HFF-Myc (cell line): ENCODE measurements around the gene AUH.

ENCODE experiments used
- DNase-seq: peaks from one replicate; pipeline ENCODE4 v3.0.0-alpha.2; 2011; ENCODE audit warnings: low read depth; ENCODE audit errors: extremely low read depth
- H3K4me3 ChIP-seq: replicated peaks from 2 replicates; pipeline ENCODE4 v1.5.1; 2011; ENCODE audit warnings: low read depth, mild to moderate bottlenecking, control low read depth, low read length
- TF ChIP-seq, protein P1 (sequence below): IDR thresholded peaks from 2 replicates; pipeline ENCODE4 v1.5.1; 2012; ENCODE audit warnings: mild to moderate bottlenecking, low read depth, low read length, control low read depth; ENCODE audit errors: missing control alignments

Gene AUH, protein sequence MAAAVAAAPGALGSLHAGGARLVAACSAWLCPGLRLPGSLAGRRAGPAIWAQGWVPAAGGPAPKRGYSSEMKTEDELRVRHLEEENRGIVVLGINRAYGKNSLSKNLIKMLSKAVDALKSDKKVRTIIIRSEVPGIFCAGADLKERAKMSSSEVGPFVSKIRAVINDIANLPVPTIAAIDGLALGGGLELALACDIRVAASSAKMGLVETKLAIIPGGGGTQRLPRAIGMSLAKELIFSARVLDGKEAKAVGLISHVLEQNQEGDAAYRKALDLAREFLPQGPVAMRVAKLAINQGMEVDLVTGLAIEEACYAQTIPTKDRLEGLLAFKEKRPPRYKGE

GRCh38 chr9:91361291-91362050 is at the start of gene AUH:
AUH (minus strand) TSS chr9:91361918; CDS start chr9:91361889, 29 bp downstream.
- peak within 1 kb of the TSS; percentile 84 for H3K4me3 ChIP-seq
- no peak for DNase-seq
- TF ChIP-seq, protein P1, sequence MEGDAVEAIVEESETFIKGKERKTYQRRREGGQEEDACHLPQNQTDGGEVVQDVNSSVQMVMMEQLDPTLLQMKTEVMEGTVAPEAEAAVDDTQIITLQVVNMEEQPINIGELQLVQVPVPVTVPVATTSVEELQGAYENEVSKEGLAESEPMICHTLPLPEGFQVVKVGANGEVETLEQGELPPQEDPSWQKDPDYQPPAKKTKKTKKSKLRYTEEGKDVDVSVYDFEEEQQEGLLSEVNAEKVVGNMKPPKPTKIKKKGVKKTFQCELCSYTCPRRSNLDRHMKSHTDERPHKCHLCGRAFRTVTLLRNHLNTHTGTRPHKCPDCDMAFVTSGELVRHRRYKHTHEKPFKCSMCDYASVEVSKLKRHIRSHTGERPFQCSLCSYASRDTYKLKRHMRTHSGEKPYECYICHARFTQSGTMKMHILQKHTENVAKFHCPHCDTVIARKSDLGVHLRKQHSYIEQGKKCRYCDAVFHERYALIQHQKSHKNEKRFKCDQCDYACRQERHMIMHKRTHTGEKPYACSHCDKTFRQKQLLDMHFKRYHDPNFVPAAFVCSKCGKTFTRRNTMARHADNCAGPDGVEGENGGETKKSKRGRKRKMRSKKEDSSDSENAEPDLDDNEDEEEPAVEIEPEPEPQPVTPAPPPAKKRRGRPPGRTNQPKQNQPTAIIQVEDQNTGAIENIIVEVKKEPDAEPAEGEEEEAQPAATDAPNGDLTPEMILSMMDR: no peak

DNA sequence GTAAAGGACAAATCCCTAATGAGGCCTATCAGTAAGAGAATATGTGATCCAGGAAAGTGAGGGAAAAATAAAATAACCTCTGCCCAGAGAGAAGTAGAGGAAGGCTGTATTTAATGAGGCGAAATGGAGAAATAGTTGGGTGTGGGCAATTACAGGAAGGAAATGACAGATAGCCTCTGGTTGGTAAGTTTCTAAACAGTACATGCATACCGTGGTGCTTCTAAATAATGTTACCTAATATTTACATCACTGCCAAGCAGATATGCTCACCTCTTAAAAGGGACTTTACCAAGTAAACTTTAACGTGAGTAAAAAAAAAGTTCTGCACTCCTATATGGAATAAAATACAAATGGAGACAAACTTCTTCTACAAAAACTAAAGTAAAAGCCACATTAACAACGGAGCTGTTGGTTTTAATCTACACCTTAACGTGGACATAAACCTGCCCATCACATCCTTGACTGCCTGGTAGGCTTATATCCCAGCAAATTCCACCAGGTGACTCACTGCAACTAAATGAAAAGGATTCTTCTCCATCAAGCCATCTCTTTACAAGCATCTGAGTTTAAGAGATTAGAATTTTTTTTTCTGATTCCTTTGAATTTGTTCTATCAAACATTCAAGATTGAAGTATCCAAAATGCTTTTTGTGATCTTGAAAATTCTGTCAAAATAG is 49.5 kb upstream of the AUH start:
- DNase-seq: no peak
- H3K4me3 ChIP-seq: no peak overlapping the region
- TF ChIP-seq, protein P1: no peak

DNA sequence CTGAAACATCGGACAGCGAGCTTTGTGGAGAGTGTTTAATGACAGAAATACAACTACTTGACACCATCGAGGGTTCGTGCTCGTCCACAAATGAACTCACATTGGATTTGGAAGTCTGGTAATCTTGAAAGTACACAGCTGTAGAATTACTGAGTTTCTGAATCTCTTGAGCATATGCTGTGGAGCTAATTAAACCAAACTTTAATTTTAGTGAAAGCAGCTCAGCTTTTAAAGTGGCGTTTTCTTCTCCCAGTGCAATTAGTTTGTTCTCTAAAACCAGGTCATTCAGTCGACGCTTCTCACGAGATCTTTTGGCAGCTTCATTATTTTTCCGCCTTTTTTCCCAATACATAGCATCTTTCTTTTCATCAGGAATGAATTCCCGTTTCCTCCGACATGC is 48.4 kb upstream of the AUH start:
- no peak overlapping the region for H3K4me3 ChIP-seq
- TF ChIP-seq, protein P1: no peak
- DNase-seq: no peak

- TF ChIP-seq, protein P1: no peak
- DNase-seq: no peak
- H3K4me3 ChIP-seq: no peak overlapping the region
Measured at GRCh38 chr9:91408475-91408874, 46.8 kb upstream of the AUH start.

DNA sequence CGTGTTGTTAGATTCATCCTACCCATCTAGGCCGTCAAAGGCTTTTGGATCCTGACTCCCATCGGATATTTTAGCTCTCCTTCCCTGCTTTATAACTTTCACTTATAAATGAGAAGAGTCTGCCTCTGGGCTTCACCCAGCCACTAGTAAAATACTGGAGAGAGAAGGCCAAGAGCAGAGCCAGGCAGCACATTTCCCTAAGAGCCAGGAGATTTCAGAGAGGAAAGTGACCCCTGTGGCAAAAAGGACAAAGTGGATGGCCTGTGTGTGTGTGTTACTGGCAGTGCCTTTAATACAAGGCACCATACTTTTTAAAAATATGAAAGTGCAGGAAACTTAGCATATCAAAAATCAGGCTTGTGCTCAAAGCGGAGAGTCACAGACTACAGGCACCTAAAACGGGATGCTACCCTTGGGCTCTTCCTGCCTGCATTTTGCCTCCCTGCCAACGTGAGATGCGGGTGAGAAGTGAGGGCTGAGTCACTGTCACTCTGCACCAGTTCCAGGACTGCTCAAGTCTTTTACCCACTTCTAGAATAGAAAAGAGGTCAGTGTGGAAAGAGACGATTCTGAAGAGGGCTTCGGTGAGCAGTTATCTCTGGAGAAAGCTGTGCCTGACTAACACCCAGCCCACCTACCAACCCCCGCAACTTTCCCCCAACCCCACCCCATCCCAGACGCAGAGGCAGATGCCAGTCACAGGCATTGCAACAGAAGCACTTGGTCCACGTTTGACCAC is 46.0 kb upstream of the AUH start:
- no peak overlapping the region for H3K4me3 ChIP-seq
- TF ChIP-seq, protein P1: no peak
- DNase-seq: no peak

DNA sequence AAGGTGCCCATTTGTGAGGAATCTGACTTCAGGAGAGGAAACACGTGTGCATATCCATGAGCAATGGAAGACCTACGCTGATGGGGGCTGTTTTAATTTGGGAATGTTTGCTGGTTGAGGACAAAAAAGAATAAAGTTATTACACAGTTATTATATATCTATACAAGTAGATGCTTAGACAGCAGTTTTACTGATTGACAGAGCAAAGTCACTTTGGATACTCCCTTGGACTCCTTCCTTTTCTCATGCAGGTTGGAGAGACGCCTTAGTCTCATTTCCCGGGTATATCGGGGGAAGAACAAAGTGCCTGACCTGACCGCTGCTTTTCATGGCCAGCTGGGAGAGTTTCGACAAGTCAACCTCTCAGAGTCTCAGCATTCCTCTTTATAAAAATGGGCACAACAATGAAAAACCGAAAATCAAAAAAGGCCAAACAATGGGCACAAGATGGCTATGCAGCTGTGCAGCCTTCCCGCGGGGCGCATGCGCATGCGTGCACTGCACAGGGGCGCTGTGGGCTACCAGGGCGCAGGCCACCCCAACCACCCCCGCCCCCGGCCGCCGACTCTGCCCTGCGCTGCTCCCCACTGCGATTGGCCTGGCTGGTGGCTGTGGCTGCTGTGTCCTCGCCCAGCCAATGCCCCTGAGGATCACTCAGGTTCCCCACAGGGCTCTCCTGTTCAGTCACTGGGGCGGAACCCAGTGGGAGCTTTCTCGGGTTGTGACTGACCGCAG is 43.8 kb upstream of the AUH start:
- DNase-seq: no peak
- TF ChIP-seq, protein P1: no peak
- no peak overlapping the region for H3K4me3 ChIP-seq
